Measurements from ENCODE around the gene DUOX1.
"Not testable (repeated sequence)": the region's sequence is repeated elsewhere in the genome, so short reads cannot be mapped to it uniquely, and the experiment has no call there.

Gene DUOX1

GRCh38 chr15:45129651-45130129 is at the start of gene DUOX1, which contains the start of gene DUOXA1:
DUOX1 (plus strand) TSS chr15:45129994; CDS start chr15:45131967, 1,973 bp downstream.
DUOXA1 (minus strand) TSS chr15:45129879; CDS start chr15:45123014, 6,865 bp downstream.
- DNase-seq (ENCODE audit: extremely low read depth, low read depth), result no peak
- no peak for TF ChIP-seq CTCF (IDR thresholded peaks at IDR 0.05; ENCODE audit: low read depth, low read length, missing control alignments)
- no peak within 1 kb of the TSS for H3K4me3 ChIP-seq (replicated peaks; ENCODE audit: low read depth, low read length)

- H3K4me3 ChIP-seq (replicated peaks; ENCODE audit: low read depth, low read length); DNase-seq (ENCODE audit: extremely low read depth, low read depth): not testable (repeated sequence)
Measured at GRCh38 chr15:45080593-45080992, 49.2 kb upstream of the DUOX1 start.

- not testable (repeated sequence) for DNase-seq (ENCODE audit: extremely low read depth, low read depth)
Measured at GRCh38 chr15:45082412-45082811, 47.4 kb upstream of the DUOX1 start.

GRCh38 chr15:45083223-45083622 is 46.6 kb upstream of the DUOX1 start:
- no peak overlapping the region for H3K4me3 ChIP-seq (replicated peaks; ENCODE audit: low read depth, low read length)
- no peak for DNase-seq (ENCODE audit: extremely low read depth, low read depth)
- TF ChIP-seq CTCF (IDR thresholded peaks at IDR 0.05; ENCODE audit: low read depth, low read length, missing control alignments), result no peak

More at GRCh38 chr15:45082412-45082811, 47.4 kb upstream of the DUOX1 start:
- H3K4me3 ChIP-seq (replicated peaks; ENCODE audit: low read depth, low read length), result not testable (repeated sequence)

GRCh38 chr15:45084163-45084562 is 45.6 kb upstream of the DUOX1 start:
- no peak for TF ChIP-seq CTCF (IDR thresholded peaks at IDR 0.05; ENCODE audit: low read depth, low read length, missing control alignments)
- no peak for DNase-seq (ENCODE audit: extremely low read depth, low read depth)

GRCh38 chr15:45087513-45087912 is 42.3 kb upstream of the DUOX1 start:
- DNase-seq (ENCODE audit: extremely low read depth, low read depth), result no peak
- H3K4me3 ChIP-seq (replicated peaks; ENCODE audit: low read depth, low read length), result no peak overlapping the region
- no peak for TF ChIP-seq CTCF (IDR thresholded peaks at IDR 0.05; ENCODE audit: low read depth, low read length, missing control alignments)

More at GRCh38 chr15:45084163-45084562, 45.6 kb upstream of the DUOX1 start:
- H3K4me3 ChIP-seq (replicated peaks; ENCODE audit: low read depth, low read length), result no peak overlapping the region

GRCh38 chr15:45088801-45089711 is 40.7 kb upstream of the DUOX1 start:
- no peak overlapping the region for H3K4me3 ChIP-seq (replicated peaks; ENCODE audit: low read depth, low read length)
- no peak for TF ChIP-seq CTCF (IDR thresholded peaks at IDR 0.05; ENCODE audit: low read depth, low read length, missing control alignments)
- no peak for DNase-seq (ENCODE audit: extremely low read depth, low read depth)

Data from HFF-Myc (cell line).